ENCODE data around the gene IPCEF1.

Gene IPCEF1

DNA sequence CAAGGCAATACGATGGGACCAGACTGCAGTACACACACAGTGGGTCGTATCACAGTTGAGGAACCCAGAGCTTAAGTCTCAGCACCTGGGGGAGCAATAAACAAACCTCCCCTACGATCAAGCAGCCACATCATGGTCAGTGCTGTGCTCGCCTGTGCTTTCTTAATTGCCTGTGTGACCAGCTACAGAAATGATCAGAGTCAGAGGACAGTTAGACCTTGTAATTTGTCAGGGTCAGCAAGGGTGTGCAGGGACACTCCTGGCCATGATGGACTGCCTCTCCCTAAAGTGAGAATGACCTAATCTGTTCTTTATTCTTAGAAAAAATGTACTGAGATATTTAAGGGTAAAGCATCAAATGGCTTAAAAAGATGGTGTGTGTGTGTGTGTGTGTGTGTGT, 239.1 kb downstream of the IPCEF1 start:
- no peaks in the 10 kb centered on the region for H3K27me3 ChIP-seq (ENCODE audit: control insufficient read depth, insufficient read depth, low read length)
- H3K9me3 ChIP-seq (ENCODE audit: control insufficient read depth, low read length), result no peaks in the 10 kb centered on the region
- H3K36me3 ChIP-seq (ENCODE audit: control insufficient read depth, insufficient read depth, low read length), result no peaks in the 10 kb centered on the region
- no peak overlapping the region for H3K4me3 ChIP-seq (ENCODE audit: low read length)
- no peaks in the 10 kb centered on the region for H3K4me1 ChIP-seq (ENCODE audit: control insufficient read depth, insufficient read depth, low read length)
- no peak overlapping the region for H3K9ac ChIP-seq (ENCODE audit: low read length)

DNA sequence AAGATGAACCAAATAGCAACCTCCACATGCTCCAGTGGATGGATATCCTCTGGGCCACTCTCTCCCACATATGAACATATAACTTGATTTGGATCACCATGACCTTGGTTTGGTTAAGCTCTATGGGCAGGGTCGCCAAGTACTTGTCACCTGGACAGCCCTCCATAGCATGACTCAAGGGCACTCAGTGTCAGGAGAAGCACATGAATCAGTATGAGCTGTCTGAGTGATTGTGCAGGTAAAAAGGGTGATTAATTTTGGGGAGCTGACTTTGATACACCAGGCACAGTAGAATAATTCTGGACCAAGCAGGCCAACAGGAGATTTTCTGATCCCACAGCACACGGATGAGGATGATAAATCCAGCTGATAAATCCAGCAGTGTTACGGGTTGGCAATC, 243.2 kb downstream of the IPCEF1 start:
- H3K36me3 ChIP-seq (ENCODE audit: control insufficient read depth, insufficient read depth, low read length), result no peaks in the 10 kb centered on the region
- H3K9me3 ChIP-seq (ENCODE audit: control insufficient read depth, low read length), result no peaks in the 10 kb centered on the region
- no peaks in the 10 kb centered on the region for H3K4me1 ChIP-seq (ENCODE audit: control insufficient read depth, insufficient read depth, low read length)
- H3K9ac ChIP-seq (ENCODE audit: low read length), result no peak overlapping the region
- H3K4me3 ChIP-seq (ENCODE audit: low read length), result no peak overlapping the region
- no peaks in the 10 kb centered on the region for H3K27me3 ChIP-seq (ENCODE audit: control insufficient read depth, insufficient read depth, low read length)

DNA sequence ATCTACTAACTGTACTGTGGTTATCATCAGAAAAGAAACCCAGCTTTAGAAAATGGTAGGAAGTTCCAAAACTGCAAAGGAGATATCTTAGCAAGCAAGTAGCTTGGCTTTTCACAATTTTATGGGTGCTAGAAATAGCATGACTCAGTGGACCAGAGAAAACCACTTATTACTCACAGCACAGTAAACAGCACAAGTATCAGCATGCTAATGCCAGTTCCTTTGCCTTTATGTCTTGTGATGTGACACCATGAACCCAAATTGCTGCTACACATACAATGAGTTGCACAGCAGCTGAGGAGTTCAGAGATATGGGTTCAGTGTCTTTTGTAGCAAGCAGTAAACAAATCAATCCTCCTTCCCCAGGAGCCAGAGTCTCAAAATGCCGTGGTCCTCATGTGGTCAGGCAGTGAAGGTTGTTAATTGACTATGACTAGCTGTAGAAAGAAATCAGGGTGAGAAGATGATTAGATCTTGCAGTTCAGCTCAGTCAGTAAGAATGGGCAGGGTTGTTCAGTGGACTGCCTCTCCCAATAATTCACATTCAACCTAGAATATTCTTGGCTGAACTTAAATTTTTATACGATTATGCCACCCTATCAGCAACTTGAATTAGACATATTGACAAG, 244.3 kb downstream of the IPCEF1 start:
- H3K4me3 ChIP-seq (ENCODE audit: low read length), result no peak overlapping the region
- H3K36me3 ChIP-seq (ENCODE audit: control insufficient read depth, insufficient read depth, low read length), result no peaks in the 10 kb centered on the region
- H3K27me3 ChIP-seq (ENCODE audit: control insufficient read depth, insufficient read depth, low read length), result no peaks in the 10 kb centered on the region
- no peaks in the 10 kb centered on the region for H3K4me1 ChIP-seq (ENCODE audit: control insufficient read depth, insufficient read depth, low read length)
- no peak overlapping the region for H3K9ac ChIP-seq (ENCODE audit: low read length)
- H3K9me3 ChIP-seq (ENCODE audit: control insufficient read depth, low read length), result no peaks in the 10 kb centered on the region

DNA sequence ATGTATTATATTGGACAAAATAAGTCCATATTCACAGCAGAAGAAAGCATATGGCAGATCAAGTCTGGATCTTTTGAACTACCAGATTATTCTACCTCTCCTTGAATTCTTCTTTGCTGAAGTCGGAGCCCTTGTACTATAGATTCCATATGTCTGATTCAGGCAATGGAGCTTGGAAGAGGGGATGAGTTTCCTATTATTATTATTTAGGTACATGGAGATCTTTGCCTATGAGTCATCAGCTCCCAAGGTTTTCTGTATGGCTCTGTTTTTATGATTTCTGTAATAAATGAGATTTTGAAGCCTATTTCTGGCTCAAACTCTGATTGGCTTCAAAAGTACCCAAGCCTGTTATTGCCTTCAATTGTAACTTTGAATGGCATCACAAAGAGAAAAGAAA, 245.6 kb downstream of the IPCEF1 start:
- Histone ChIP-seq H3K9me3 (ENCODE audit: control insufficient read depth, low read length) (no peaks in the 10 kb centered on the region), H3K4me1 (ENCODE audit: control insufficient read depth, insufficient read depth, low read length) (no peaks in the 10 kb centered on the region), H3K9ac (ENCODE audit: low read length) (no peak overlapping the region), H3K27me3 (ENCODE audit: control insufficient read depth, insufficient read depth, low read length) (no peaks in the 10 kb centered on the region), H3K4me3 (ENCODE audit: low read length) (no peak overlapping the region), H3K36me3 (ENCODE audit: control insufficient read depth, insufficient read depth, low read length) (no peaks in the 10 kb centered on the region)

DNA sequence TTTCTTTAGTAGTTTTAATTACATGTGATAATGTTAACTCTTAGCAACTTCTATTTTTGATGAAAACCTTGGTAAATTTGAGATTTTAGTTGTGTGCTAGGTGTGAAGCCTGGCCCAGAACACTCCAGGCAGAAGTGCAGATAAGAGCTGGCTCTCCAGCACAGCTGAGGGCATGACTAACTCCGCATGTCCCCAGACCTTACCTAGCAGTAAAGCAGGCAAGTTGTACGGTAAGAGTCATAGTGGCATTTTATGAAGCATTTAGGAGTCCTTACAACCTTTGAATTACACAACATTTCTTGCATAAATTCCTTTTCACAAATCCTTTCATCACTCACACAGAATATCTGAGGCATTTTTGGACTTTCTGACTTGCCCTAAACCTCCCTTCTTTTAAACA, 250.4 kb downstream of the IPCEF1 start:
- H3K36me3 ChIP-seq (ENCODE audit: control insufficient read depth, insufficient read depth, low read length), result no peaks in the 10 kb centered on the region
- H3K9me3 ChIP-seq (ENCODE audit: control insufficient read depth, low read length), result no peaks in the 10 kb centered on the region
- H3K27me3 ChIP-seq (ENCODE audit: control insufficient read depth, insufficient read depth, low read length), result no peaks in the 10 kb centered on the region

More for the DNA sequence above, 250.4 kb downstream of the IPCEF1 start:
- Histone ChIP-seq H3K4me3 (ENCODE audit: low read length) (no peak overlapping the region), H3K9ac (ENCODE audit: low read length) (no peak overlapping the region), H3K4me1 (ENCODE audit: control insufficient read depth, insufficient read depth, low read length) (no peaks in the 10 kb centered on the region)

Measured in mucosa of stomach (tissue), 1 donor.